Lung (tissue), 12 donors: ENCODE data around the gene CEP250. TPM values are rescaled to one million over a fixed set of nuclear protein-coding genes. Genes with fewer than 3 reads are reported as not detected.
A peak's percentile ranks its signal among the peaks of the same experiment; 100 is the strongest.

Experiments
- ATAC-seq: fragments of 200-7000 bp; cut with Tn5 transposase; one replicate; pipeline ENCODE4 v1.9.1; 2020; ENCODE audit warnings: moderate number of reproducible peaks; ENCODE audit not compliant: insufficient read depth, low FRiP score
- DNase-seq, 3 donors: peaks; one replicate each; pipeline ENCODE4 v3.0.0-alpha.2; 2013 to 2017
- H3K27ac ChIP-seq, 2 donors: one replicate each; pipeline ENCODE4 v1.5.1; 2013; ENCODE audit warnings: mild to moderate bottlenecking in 2 of 2, moderate library complexity in 2 of 2, control low read depth in 1 of 2, inconsistent platforms in 1 of 2, low read depth in 1 of 2, low read length in 1 of 2
- H3K27me3 ChIP-seq, 3 donors: one replicate each; pipeline ENCODE4 v1.5.1; 2013; ENCODE audit warnings: low read length in 2 of 3; ENCODE audit not compliant: control insufficient read depth in 3 of 3, insufficient read depth in 3 of 3
- H3K36me3 ChIP-seq, 4 donors: one replicate each; pipeline ENCODE4 v1.5.1; 2013; ENCODE audit warnings: low read length in 4 of 4, mild to moderate bottlenecking in 1 of 4, moderate library complexity in 1 of 4; ENCODE audit not compliant: control insufficient read depth in 4 of 4, insufficient read depth in 4 of 4
- H3K4me1 ChIP-seq, 5 donors: one replicate each; pipeline ENCODE4 v1.5.1; 2013; ENCODE audit warnings: low read length in 5 of 5, mild to moderate bottlenecking in 2 of 5, moderate library complexity in 1 of 5; ENCODE audit not compliant: control insufficient read depth in 5 of 5, insufficient read depth in 5 of 5
- H3K4me3 ChIP-seq: one replicate; pipeline ENCODE4 v1.5.1; 2013; ENCODE audit warnings: mild to moderate bottlenecking, control low read depth, moderate library complexity
- H3K9ac ChIP-seq, 2 donors: one replicate each; pipeline ENCODE4 v1.5.1; 2013; ENCODE audit warnings: low read length in 2 of 2, control low read depth in 1 of 2; ENCODE audit not compliant: insufficient read depth in 1 of 2
- H3K9me3 ChIP-seq, 4 donors: one replicate each; pipeline ENCODE4 v1.5.1; 2013; ENCODE audit warnings: low read length in 3 of 4, mild to moderate bottlenecking in 1 of 4, moderate library complexity in 1 of 4; ENCODE audit not compliant: control insufficient read depth in 4 of 4, insufficient read depth in 3 of 4
- CTCF ChIP-seq: IDR thresholded peaks from 2 replicates; pipeline ENCODE4 v1.5.1; 2012; ENCODE audit warnings: mild to moderate bottlenecking; ENCODE audit errors: control extremely low read depth, extremely low read depth
- WGBS, 2 donors: extraction: QIAGEN DNeasy Blood & Tissue Kit; methylation state at CpG; one replicate each; pipeline ENCODE4 v1.1.7; 2013; 5-methylcytosine and 5-hydroxymethylcytosine counted together
- polyA plus RNA-seq, 2 donors: library from polyadenylated mRNA; stranded (reverse); fragments of 200-250 nt; gene quantifications; one replicate each; pipeline ENCODE4 v1.2.1, GENCODE V29; 2013
- total RNA-seq, 2 donors: library from RNA; depleted of rRNA in 1 of 2; stranded (reverse); fragments of >200 nt in 1 of 2; gene quantifications; one replicate each; pipeline ENCODE4 v1.2.1, GENCODE V29; 2014 to 2021
- donor health status: control.
- donor health status: control.
- donor health status: Bipolar disorder and iron deficiency.
- donor health status: healthy.
- donor health status: DM: yes; HTN: yes; CAD: no.

CEP250 gene
- total and polyA plus RNA-seq, 4 donors: 8.7 to 34.5 (median 19.7) TPM

GRCh38 chr20:35541118-35541782 lies 85.9 kb downstream of the CEP250 start:
- 35 to 40% methylated on average over 13 of the region's 13 CpGs for WGBS, 2 donors
- no peak overlapping the region for H3K27ac ChIP-seq
- no peaks in the 10 kb centered on the region for H3K9me3 ChIP-seq
- peaks cover 3 to 14% (median 5%) of the 10 kb centered on the region in 5 donors for H3K4me1 ChIP-seq
- peak overlapping the region in 1 of 2 donors; percentile 47 for H3K9ac ChIP-seq
- H3K36me3 ChIP-seq: peaks cover 0 to 15% (median 5%) of the 10 kb centered on the region in 4 donors
- no peak overlapping the region for H3K4me3 ChIP-seq
- no peaks in the 10 kb centered on the region for H3K27me3 ChIP-seq
- no peak for DNase-seq
- no peak for TF ChIP-seq CTCF
- ATAC-seq: no peak

- H3K9me3 ChIP-seq: no peaks in the 10 kb centered on the region
- H3K9ac ChIP-seq: peak within 1 kb of the TSS; percentile 47 to 65
- peak; percentile 97 to 98 (median 98) for DNase-seq
- TF ChIP-seq CTCF: no peak
- peak; percentile 99 for ATAC-seq
- 3 to 5% methylated on average over 54 to 57 of the region's 57 CpGs for WGBS, 2 donors
- H3K4me3 ChIP-seq: peak within 1 kb of the TSS; percentile 70
- no peaks in the 10 kb centered on the region for H3K27me3 ChIP-seq
- peaks cover 0 to 22% (median 5%) of the 10 kb centered on the region in 4 donors for H3K36me3 ChIP-seq
- peak within 1 kb of the TSS; percentile 76 to 81 for H3K27ac ChIP-seq
- peaks cover 3 to 14% (median 5%) of the 10 kb centered on the region in 5 donors for H3K4me1 ChIP-seq
Measured at GRCh38 chr20:35541783-35542662, 86.6 kb downstream of the CEP250 start, which contains the start of gene ERGIC3. Gene ERGIC3 (plus strand): TSS chr20:35542078. CDS start chr20:35542098, 20 bp downstream.

GRCh38 chr20:35542990-35543389 lies 87.6 kb downstream of the CEP250 start:
- WGBS, 2 donors: 98 to 100% methylated on average over 1 of the region's 1 CpG
- Histone ChIP-seq H3K9me3 (no peaks in the 10 kb centered on the region), H3K4me3 (no peak overlapping the region), H3K27ac (no peak overlapping the region), H3K9ac (no peak overlapping the region), H3K36me3 (peaks cover 2 to 25% (median 9%) of the 10 kb centered on the region in 4 donors), H3K4me1 (peaks cover 3 to 14% (median 5%) of the 10 kb centered on the region in 5 donors), H3K27me3 (no peaks in the 10 kb centered on the region)
- ATAC-seq (no peak), DNase-seq (no peak)
- no peak for TF ChIP-seq CTCF
